ENCODE data around the gene TMEM109. TPM values are rescaled to one million over a fixed set of nuclear protein-coding genes. Genes with fewer than 3 reads are reported as not detected.

TMEM109 gene
- total RNA-seq, 1 donor from 2014 or later: 97.0 TPM

DNA sequence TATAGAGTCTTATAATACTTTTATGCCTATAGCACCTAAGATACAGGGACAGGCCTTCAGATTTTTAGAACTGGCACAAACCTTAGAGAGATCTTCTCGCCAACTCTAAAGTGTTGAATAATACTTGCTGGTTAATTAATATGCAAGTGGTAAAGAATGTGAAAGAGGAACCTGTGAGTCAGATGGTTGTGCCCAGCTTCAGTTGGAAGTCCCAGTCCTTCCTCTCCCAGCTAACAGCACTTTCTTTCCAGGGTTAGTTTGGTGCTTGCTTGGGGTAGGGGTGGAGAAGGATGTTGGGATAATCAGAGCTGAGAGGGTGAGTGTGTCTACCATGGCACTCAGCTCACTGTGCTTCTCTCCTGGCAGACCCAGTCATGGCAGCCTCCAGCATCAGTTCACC is 5.4 kb downstream of the TMEM109 start:
- no peak overlapping the region for H3K4me3 Mint-ChIP-seq (ENCODE audit: unreplicated experiment)
- DNase-seq (ENCODE audit: low spot score): no peak
- H3K36me3 Mint-ChIP-seq (ENCODE audit: low read depth): peaks cover 12% of the 10 kb centered on the region
- no peaks in the 10 kb centered on the region for H3K27me3 Mint-ChIP-seq (ENCODE audit: low read depth)
- TF ChIP-seq, protein P1, sequence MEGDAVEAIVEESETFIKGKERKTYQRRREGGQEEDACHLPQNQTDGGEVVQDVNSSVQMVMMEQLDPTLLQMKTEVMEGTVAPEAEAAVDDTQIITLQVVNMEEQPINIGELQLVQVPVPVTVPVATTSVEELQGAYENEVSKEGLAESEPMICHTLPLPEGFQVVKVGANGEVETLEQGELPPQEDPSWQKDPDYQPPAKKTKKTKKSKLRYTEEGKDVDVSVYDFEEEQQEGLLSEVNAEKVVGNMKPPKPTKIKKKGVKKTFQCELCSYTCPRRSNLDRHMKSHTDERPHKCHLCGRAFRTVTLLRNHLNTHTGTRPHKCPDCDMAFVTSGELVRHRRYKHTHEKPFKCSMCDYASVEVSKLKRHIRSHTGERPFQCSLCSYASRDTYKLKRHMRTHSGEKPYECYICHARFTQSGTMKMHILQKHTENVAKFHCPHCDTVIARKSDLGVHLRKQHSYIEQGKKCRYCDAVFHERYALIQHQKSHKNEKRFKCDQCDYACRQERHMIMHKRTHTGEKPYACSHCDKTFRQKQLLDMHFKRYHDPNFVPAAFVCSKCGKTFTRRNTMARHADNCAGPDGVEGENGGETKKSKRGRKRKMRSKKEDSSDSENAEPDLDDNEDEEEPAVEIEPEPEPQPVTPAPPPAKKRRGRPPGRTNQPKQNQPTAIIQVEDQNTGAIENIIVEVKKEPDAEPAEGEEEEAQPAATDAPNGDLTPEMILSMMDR (IDR thresholded peaks at IDR 0.05): no peak
- peaks cover 32% of the 10 kb centered on the region for H3K4me1 Mint-ChIP-seq (ENCODE audit: low read depth)
- no peaks in the 10 kb centered on the region for H3K9me3 Mint-ChIP-seq (ENCODE audit: low read depth)
- no peak overlapping the region for H3K27ac Mint-ChIP-seq (ENCODE audit: unreplicated experiment)

DNA sequence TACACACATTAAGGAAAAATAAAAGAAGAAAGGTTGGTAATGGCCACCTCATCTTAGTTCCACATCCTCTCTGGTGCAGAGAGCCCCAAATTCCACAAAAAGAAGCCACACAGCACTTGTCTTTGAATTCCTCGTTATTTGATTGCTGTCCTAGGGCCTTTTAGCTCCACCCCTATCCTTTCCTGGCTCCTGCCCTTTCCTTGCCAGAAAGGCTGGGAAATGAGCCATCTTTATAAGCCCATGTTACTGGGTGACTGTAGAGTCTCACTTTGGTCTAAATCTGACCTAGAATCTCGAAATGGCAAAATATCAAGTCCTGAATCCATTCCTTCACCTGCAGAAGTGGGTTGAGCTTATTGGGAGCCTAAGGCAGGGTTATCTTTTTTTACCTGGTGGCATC is 6.0 kb downstream of the TMEM109 start:
- Mint-ChIP-seq H3K4me1 (ENCODE audit: low read depth) (peaks cover 30% of the 10 kb centered on the region), H3K9me3 (ENCODE audit: low read depth) (no peaks in the 10 kb centered on the region), H3K36me3 (ENCODE audit: low read depth) (peaks cover 12% of the 10 kb centered on the region), H3K27me3 (ENCODE audit: low read depth) (no peaks in the 10 kb centered on the region), H3K4me3 (ENCODE audit: unreplicated experiment) (no peak overlapping the region), H3K27ac (ENCODE audit: unreplicated experiment) (no peak overlapping the region)
- no peak for DNase-seq (ENCODE audit: low spot score)
- TF ChIP-seq, protein P1 (IDR thresholded peaks at IDR 0.05): no peak

DNA sequence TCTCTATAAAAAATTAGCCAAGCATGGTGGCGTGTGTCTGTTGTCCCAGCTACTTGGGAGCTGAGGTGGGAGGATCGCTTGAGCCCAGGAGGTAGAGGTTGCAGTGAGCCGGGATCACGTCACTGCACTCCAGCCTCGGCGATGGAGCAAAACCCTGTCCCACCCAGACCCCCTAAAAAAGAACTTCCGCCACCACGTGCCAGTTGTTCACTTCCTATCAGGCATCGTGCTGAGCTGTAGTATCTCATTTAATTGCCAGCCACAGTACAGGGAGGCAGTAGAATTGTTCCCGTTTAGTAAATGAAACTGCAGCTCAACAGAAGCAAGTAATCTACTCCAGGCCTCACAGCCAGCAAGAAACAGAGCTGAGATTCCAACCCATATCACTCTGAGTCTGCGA is 7.3 kb downstream of the TMEM109 start:
- H3K4me3 Mint-ChIP-seq (ENCODE audit: unreplicated experiment): no peak overlapping the region
- H3K36me3 Mint-ChIP-seq (ENCODE audit: low read depth): peaks cover 12% of the 10 kb centered on the region

DNA sequence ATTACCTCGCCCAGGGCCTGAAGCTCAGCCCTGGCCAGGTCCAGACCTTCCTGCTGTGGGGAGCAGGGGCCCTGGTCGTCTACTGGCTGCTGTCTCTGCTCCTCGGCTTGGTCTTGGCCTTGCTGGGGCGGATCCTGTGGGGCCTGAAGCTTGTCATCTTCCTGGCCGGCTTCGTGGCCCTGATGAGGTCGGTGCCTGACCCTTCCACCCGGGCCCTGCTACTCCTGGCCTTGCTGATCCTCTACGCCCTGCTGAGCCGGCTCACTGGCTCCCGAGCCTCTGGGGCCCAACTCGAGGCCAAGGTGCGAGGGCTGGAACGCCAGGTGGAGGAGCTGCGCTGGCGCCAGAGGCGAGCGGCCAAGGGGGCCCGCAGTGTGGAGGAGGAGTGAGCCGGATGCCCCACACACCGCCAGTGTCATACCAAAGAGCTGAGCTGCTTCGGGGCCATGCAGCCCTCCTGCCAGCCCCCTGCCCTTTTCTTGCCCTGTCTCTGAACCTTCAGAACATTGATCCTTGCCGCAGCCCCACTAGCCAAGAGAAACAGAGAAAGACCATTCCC is 7.9 kb downstream of the TMEM109 start:
- no peaks in the 10 kb centered on the region for H3K9me3 Mint-ChIP-seq (ENCODE audit: low read depth)
- H3K4me1 Mint-ChIP-seq (ENCODE audit: low read depth): peaks cover 27% of the 10 kb centered on the region
- DNase-seq (ENCODE audit: low spot score): peak; percentile 81
- TF ChIP-seq, protein P1 (IDR thresholded peaks at IDR 0.05): no peak
- H3K27me3 Mint-ChIP-seq (ENCODE audit: low read depth): no peaks in the 10 kb centered on the region
- no peak overlapping the region for H3K27ac Mint-ChIP-seq (ENCODE audit: unreplicated experiment)
- no peak overlapping the region for H3K4me3 Mint-ChIP-seq (ENCODE audit: unreplicated experiment)
- H3K36me3 Mint-ChIP-seq (ENCODE audit: low read depth): peaks cover 12% of the 10 kb centered on the region

More for the DNA sequence above, 7.3 kb downstream of the TMEM109 start:
- no peaks in the 10 kb centered on the region for H3K9me3 Mint-ChIP-seq (ENCODE audit: low read depth)
- peaks cover 27% of the 10 kb centered on the region for H3K4me1 Mint-ChIP-seq (ENCODE audit: low read depth)
- no peak for DNase-seq (ENCODE audit: low spot score)
- H3K27ac Mint-ChIP-seq (ENCODE audit: unreplicated experiment): no peak overlapping the region
- TF ChIP-seq, protein P1 (IDR thresholded peaks at IDR 0.05): no peak
- H3K27me3 Mint-ChIP-seq (ENCODE audit: low read depth): no peaks in the 10 kb centered on the region

DNA sequence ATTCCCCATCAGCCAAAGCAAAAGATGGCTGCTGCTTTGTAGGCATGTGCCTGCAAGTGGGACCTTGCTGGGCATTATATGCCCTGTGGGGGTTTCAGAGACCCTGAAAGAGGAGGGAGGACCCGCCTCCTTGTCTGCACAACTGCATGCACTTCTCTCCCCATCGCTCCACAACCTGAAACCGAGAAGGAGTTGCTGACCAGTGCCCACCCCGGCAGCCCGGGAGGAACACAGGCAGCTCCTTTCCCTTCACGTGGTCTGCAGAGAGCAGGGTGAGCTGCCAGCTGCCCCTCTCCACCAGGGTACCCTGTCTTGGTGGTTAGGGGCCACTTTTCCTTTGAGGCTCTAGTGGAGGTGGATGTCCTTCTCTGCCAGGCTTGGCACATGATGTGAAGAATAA is 8.9 kb downstream of the TMEM109 start:
- no peak overlapping the region for H3K27ac Mint-ChIP-seq (ENCODE audit: unreplicated experiment)
- H3K27me3 Mint-ChIP-seq (ENCODE audit: low read depth): no peaks in the 10 kb centered on the region
- peaks cover 12% of the 10 kb centered on the region for H3K36me3 Mint-ChIP-seq (ENCODE audit: low read depth)
- no peaks in the 10 kb centered on the region for H3K9me3 Mint-ChIP-seq (ENCODE audit: low read depth)
- DNase-seq (ENCODE audit: low spot score): peak; percentile 68
- no peak overlapping the region for H3K4me3 Mint-ChIP-seq (ENCODE audit: unreplicated experiment)
- TF ChIP-seq, protein P1 (IDR thresholded peaks at IDR 0.05): no peak
- H3K4me1 Mint-ChIP-seq (ENCODE audit: low read depth): peaks cover 23% of the 10 kb centered on the region
